HCT116 (cell line): ENCODE results near the gene VAV2. TPM values are rescaled to one million over a fixed set of nuclear protein-coding genes. Genes with fewer than 3 reads are reported as not detected.

Source experiments
- ATAC-seq: fragments of 200-7000 bp; cut with Tn5 transposase; 2 replicates; pipeline ENCODE4 v1.9.1; 2020; ENCODE audit warnings: mild to moderate bottlenecking, moderate library complexity
- BruUV-seq: library from RNA; stranded (reverse); fragments of 400-500 nt; replicated peaks from 2 replicates; lab custom pipeline; 2021; lab: Mats Ljungman, UMichigan
- CTCF ChIA-PET: fragments of 300-600 bp; sonication (Branson Sonifier 250); formaldehyde crosslinking; loops from one replicate; lab custom pipeline; 2021; ENCODE audit warnings: antibody characterized with exemption; lab: Charles Lee
- POLR2A ChIA-PET: fragments of 300-600, 350-600 bp; sonication (Branson Sonifier 250); formaldehyde crosslinking; loops from one replicate; lab custom pipeline; 2021; ENCODE audit warnings: antibody characterized with exemption; lab: Charles Lee
- RAD21 ChIA-PET, 2 experiments: fragments of 300-600 bp; sonication (Branson Sonifier 250); formaldehyde crosslinking; loops; one replicate each; lab custom pipeline; 2023; ENCODE audit warnings: low total read pairs in 2 of 2; ENCODE audit not compliant: uncharacterized antibody in 2 of 2, unreplicated experiment in 2 of 2, low non-redundant PET in 1 of 2; lab: Charles Lee
- DNase-seq: peaks from one replicate; pipeline ENCODE4 v3.0.0-alpha.2; 2010; ENCODE audit warnings: low read depth, low spot score
- H2AFZ ChIP-seq: fragments of 200-600 bp; shearing (Covaris generic), sonication (generic); 2 replicates; pipeline ENCODE4 v1.6.1; 2017; ENCODE audit warnings: low read depth, mixed run types, mixed read lengths, antibody characterized with exemption, low read length; ENCODE audit not compliant: poor library complexity, severe bottlenecking
- H3K27ac ChIP-seq: 2 replicates; pipeline ENCODE4 v1.5.1; 2012; ENCODE audit warnings: low read depth, low read length
- H3K27me3 ChIP-seq: fragments of 200-600 bp; sonication (generic); 2 replicates; pipeline ENCODE4 v1.6.1; 2016; ENCODE audit warnings: mixed run types, low read length, mixed read lengths; ENCODE audit not compliant: insufficient read depth
- H3K36me3 ChIP-seq, 2 experiments: fragments of 200-500 bp in 1 of 2; fragments of 200-600 bp in 1 of 2; sonication (Bioruptor generic) in 1 of 2; sonication (generic) in 1 of 2; 2 replicates each; pipeline versions ENCODE4 v1.5.1 to v1.6.1; 2014 to 2016; ENCODE audit warnings: low read length in 2 of 2, inconsistent platforms in 1 of 2, mixed read lengths in 1 of 2, mixed run types in 1 of 2; ENCODE audit not compliant: insufficient read depth in 2 of 2, control insufficient read depth in 1 of 2
- H3K4me1 ChIP-seq, 2 experiments: fragments of 200-600 bp in 1 of 2; sonication (generic) in 1 of 2; 2 replicates each; pipeline versions ENCODE4 v1.5.1 to v1.6.1; 2012 to 2017; ENCODE audit warnings: low read length in 2 of 2, inconsistent platforms in 1 of 2, mild to moderate bottlenecking in 1 of 2, mixed read lengths in 1 of 2, mixed run types in 1 of 2, moderate library complexity in 1 of 2; ENCODE audit not compliant: insufficient read depth in 2 of 2, control insufficient read depth in 1 of 2
- H3K4me2 ChIP-seq: fragments of 200-600 bp; sonication (generic); 2 replicates; pipeline ENCODE4 v1.6.1; 2017; ENCODE audit warnings: mixed run types, low read length, mixed read lengths
- H3K4me3 ChIP-seq, 2 experiments: fragments of 200-600 bp in 1 of 2; sonication (generic) in 1 of 2; replicated peaks in 1 of 2; 2 replicates each; pipeline ENCODE4 v1.5.1; 2011 to 2016; ENCODE audit warnings: low read length in 2 of 2, control low read depth in 1 of 2, low read depth in 1 of 2, mild to moderate bottlenecking in 1 of 2, mixed read lengths in 1 of 2, mixed run types in 1 of 2
- H3K79me2 ChIP-seq: fragments of 200-600 bp; sonication (generic); 2 replicates; pipeline ENCODE4 v1.6.1; 2017; ENCODE audit warnings: mild to moderate bottlenecking, mixed run types, low read length, moderate library complexity, mixed read lengths; ENCODE audit not compliant: insufficient read depth
- H3K9ac ChIP-seq: fragments of 200-600 bp; sonication (generic); 2 replicates; pipeline ENCODE4 v1.6.1; 2016; ENCODE audit warnings: low read length, mixed read lengths
- H3K9me2 ChIP-seq: fragments of 200-600 bp; sonication (generic), shearing (Covaris generic); 2 replicates; pipeline ENCODE4 v1.6.1; 2017; ENCODE audit warnings: mixed run types, mild to moderate bottlenecking, moderate library complexity; ENCODE audit not compliant: insufficient read depth
- H3K9me3 ChIP-seq, 2 experiments: fragments of 200-500 bp in 1 of 2; fragments of 200-600 bp in 1 of 2; sonication (Bioruptor generic) in 1 of 2; sonication (generic) in 1 of 2; 2 replicates each; pipeline ENCODE4 v1.6.1; 2014 to 2017; ENCODE audit warnings: low read length in 2 of 2, mixed read lengths in 2 of 2, inconsistent platforms in 1 of 2, low read depth in 1 of 2, mild to moderate bottlenecking in 1 of 2, mixed run types in 1 of 2, moderate library complexity in 1 of 2; ENCODE audit not compliant: control insufficient read depth in 1 of 2, insufficient read depth in 1 of 2
- H4K20me1 ChIP-seq: fragments of 200-600 bp; sonication (generic), shearing (Covaris generic); 2 replicates; pipeline ENCODE4 v1.6.1; 2017; ENCODE audit warnings: mixed run types, mild to moderate bottlenecking, moderate library complexity; ENCODE audit not compliant: insufficient read depth
- CBX3 ChIP-seq: IDR thresholded peaks from 2 replicates; pipeline ENCODE4 v1.6.1; 2012; ENCODE audit warnings: low read depth
- CTCF ChIP-seq, 3 experiments: fragments of 200-600 bp in 1 of 3; sonication (generic) in 1 of 3; IDR thresholded peaks in 2 of 3; conservative IDR thresholded peaks in 1 of 3; 2 replicates each; pipeline ENCODE4 v1.5.1; 2012 to 2017; ENCODE audit warnings: low read depth in 2 of 3, low read length in 2 of 3, antibody characterized with exemption in 1 of 3, borderline replicate concordance in 1 of 3, control low read depth in 1 of 3, mild to moderate bottlenecking in 1 of 3, mixed read lengths in 1 of 3, mixed run types in 1 of 3, moderate library complexity in 1 of 3; ENCODE audit not compliant: insufficient read depth in 1 of 3
- EGR1 ChIP-seq: IDR thresholded peaks from 2 replicates; pipeline ENCODE4 v1.6.1; 2012; ENCODE audit warnings: low read depth
- ELF1 ChIP-seq: IDR thresholded peaks from 2 replicates; pipeline ENCODE4 v1.6.1; 2012; ENCODE audit warnings: low read depth, borderline replicate concordance
- EZH2 ChIP-seq: fragments of 200-600 bp; sonication (generic); IDR thresholded peaks from 2 replicates; pipeline ENCODE4 v1.6.1; 2017; ENCODE audit warnings: antibody characterized with exemption, mixed run types
- FOSL1 ChIP-seq: IDR thresholded peaks from 2 replicates; pipeline ENCODE4 v1.6.1; 2012; ENCODE audit warnings: low read depth
- JUND ChIP-seq: IDR thresholded peaks from 2 replicates; pipeline ENCODE4 v1.6.1; 2012
- MAX ChIP-seq: IDR thresholded peaks from 2 replicates; pipeline ENCODE4 v1.6.1; 2012
- POLR2AphosphoS5 ChIP-seq: IDR thresholded peaks from 2 replicates; pipeline ENCODE4 v1.6.1; 2011; ENCODE audit warnings: mild to moderate bottlenecking, low read depth, low read length, moderate library complexity
- RAD21 ChIP-seq: IDR thresholded peaks from 2 replicates; pipeline ENCODE4 v1.6.1; 2012; ENCODE audit warnings: low read depth, mild to moderate bottlenecking
- SIN3A ChIP-seq: IDR thresholded peaks from 2 replicates; pipeline ENCODE4 v1.6.1; 2012; ENCODE audit warnings: low read depth
- YY1 ChIP-seq: IDR thresholded peaks from 2 replicates; pipeline ENCODE4 v1.6.1; 2011; ENCODE audit warnings: low read length, low read depth, moderate library complexity, mild to moderate bottlenecking; ENCODE audit not compliant: insufficient replicate concordance; ENCODE audit errors: extremely low read depth
- ZFX ChIP-seq: fragments of 450-650 bp; IDR thresholded peaks from 2 replicates; pipeline ENCODE4 v1.6.1; 2017
- ZNF274 ChIP-seq: fragments of 200-500 bp; sonication (Bioruptor generic); IDR thresholded peaks from 2 replicates; pipeline ENCODE4 v1.6.1; 2014; ENCODE audit warnings: mild to moderate bottlenecking, low read depth, low read length, inconsistent platforms
- intact Hi-C: fragments of 100-400 bp; cut with micrococcal nuclease; formaldehyde crosslinking; loops from 2 replicates; pipeline ENCODE4 v1.10.0; 2022
- total RNA-seq: library from RNA; stranded (reverse); gene quantifications from one replicate; pipeline ENCODE4 v1.2.1, GENCODE V29; 2021; ENCODE audit not compliant: unreplicated experiment

Gene VAV2
- total RNA-seq, 1 experiment from 2014 or later: 33.2 TPM

DNA sequence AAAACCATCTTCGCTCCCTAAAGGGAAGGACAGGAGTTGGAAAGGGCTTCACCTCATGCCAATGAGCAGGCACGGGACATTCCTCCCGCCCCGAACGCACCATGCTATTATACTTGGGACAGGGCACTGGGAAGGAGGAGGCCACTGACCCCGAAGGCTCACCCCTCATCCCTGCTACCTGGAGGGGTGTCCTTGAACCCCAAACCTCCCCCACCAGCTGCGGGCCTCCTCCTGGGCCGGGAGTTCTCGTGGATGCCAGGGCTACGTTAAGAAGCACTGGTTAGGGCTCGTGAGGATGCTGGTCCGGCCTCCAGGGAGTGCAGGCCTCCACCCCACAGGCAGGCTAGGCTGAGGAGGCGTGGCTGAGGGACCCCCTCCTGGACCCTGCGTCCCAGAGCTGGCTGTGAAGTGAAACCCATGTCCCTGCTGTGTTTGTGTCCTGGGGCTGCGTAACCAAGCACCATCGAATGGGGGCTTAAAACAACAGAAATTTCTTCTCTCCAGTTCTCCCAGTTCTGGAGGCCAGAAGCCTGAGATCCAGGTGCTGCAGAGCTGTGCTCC is 142.9 kb downstream of the VAV2 start:
- no peaks in the 10 kb centered on the region for H3K36me3 ChIP-seq
- no peaks in the 10 kb centered on the region for H3K79me2 ChIP-seq
- H3K9ac ChIP-seq: no peak overlapping the region
- H4K20me1 ChIP-seq: no peaks in the 10 kb centered on the region
- H3K9me2 ChIP-seq: no peaks in the 10 kb centered on the region
- ChIA-PET RAD21 (no interaction called here), POLR2A (no interaction called here), CTCF (no interaction called here)
- H3K27me3 ChIP-seq: no peaks in the 10 kb centered on the region
- TF ChIP-seq CBX3 (no peak), CTCF (IDR thresholded peaks at IDR 0.05 in 2 of 3, conservative IDR thresholded peaks at IDR 0.05 in 1 of 3; ENCODE audit: borderline replicate concordance in 1 of 3, insufficient read depth in 1 of 3, low read depth in 2 of 3, low read length in 2 of 3) (no peak), EZH2 (no peak), ELF1 (no peak), EGR1 (no peak), POLR2AphosphoS5 (no peak), SIN3A (no peak), JUND (no peak), ZFX (no peak), MAX (no peak), YY1 (no peak), ZNF274 (no peak), FOSL1 (no peak), RAD21 (no peak)
- no peaks in the 10 kb centered on the region for H3K9me3 ChIP-seq
- no peak overlapping the region for H3K4me2 ChIP-seq
- H3K27ac ChIP-seq: no peak overlapping the region
- H2AFZ ChIP-seq: no peak overlapping the region
- DNase-seq: no peak
- no TSS peak for BruUV-seq
- intact Hi-C loops: no loop called here
- no peak overlapping the region for H3K4me3 ChIP-seq
- no peak for ATAC-seq
- no peaks in the 10 kb centered on the region for H3K4me1 ChIP-seq
